Neutrophil (primary cell): ENCODE data around the gene HPSE2.

Experiments used
- H3K27ac ChIP-seq: fragments of 200-600 bp; sonication (generic); 2 replicates; pipeline ENCODE4 v1.5.1; 2016; ENCODE audit warnings: mild to moderate bottlenecking, moderate library complexity
- H3K27me3 ChIP-seq: fragments of 200-600 bp; sonication (generic); 2 replicates; pipeline ENCODE4 v1.6.0; 2016; ENCODE audit warnings: mild to moderate bottlenecking
- H3K36me3 ChIP-seq: fragments of 200-600 bp; sonication (generic); 2 replicates; pipeline ENCODE4 v1.5.1; 2017
- H3K4me1 ChIP-seq, 2 experiments: fragments of 200-600 bp in 1 of 2; sonication (generic) in 1 of 2; 1 replicate in 1 of 2; 2 replicates in 1 of 2; pipeline versions ENCODE4 v1.5.1 to v1.6.1; 2013 to 2016; ENCODE audit warnings: low read depth in 1 of 2, low read length in 1 of 2, mild to moderate bottlenecking in 1 of 2, moderate library complexity in 1 of 2; ENCODE audit not compliant: control insufficient read depth in 1 of 2, insufficient read depth in 1 of 2
- H3K4me3 ChIP-seq, 2 experiments: fragments of 200-600 bp in 1 of 2; sonication (generic) in 1 of 2; 1 replicate in 1 of 2; 2 replicates in 1 of 2; pipeline ENCODE4 v1.5.1; 2013 to 2016; ENCODE audit warnings: low read depth in 1 of 2, low read length in 1 of 2, mild to moderate bottlenecking in 1 of 2, moderate library complexity in 1 of 2
- H3K9me3 ChIP-seq: fragments of 200-600 bp; sonication (generic); 2 replicates; pipeline ENCODE4 v1.5.1; 2016
- CTCF ChIP-seq: fragments of 200-600 bp; sonication (generic); IDR thresholded peaks from 2 replicates; pipeline ENCODE4 v1.5.1; 2016; ENCODE audit warnings: antibody characterized with exemption

Gene HPSE2

GRCh38 chr10:98430427-98430826, 805.2 kb downstream of the HPSE2 start:
- Histone ChIP-seq H3K36me3 (peaks cover 94% of the 10 kb centered on the region), H3K4me3 (no peak overlapping the region), H3K9me3 (no peaks in the 10 kb centered on the region), H3K27ac (no peak overlapping the region), H3K27me3 (no peaks in the 10 kb centered on the region), H3K4me1 (no peaks in the 10 kb centered on the region)
- no peak for TF ChIP-seq CTCF

GRCh38 chr10:98429320-98430072, 806.2 kb downstream of the HPSE2 start:
- Histone ChIP-seq H3K4me1 (no peaks in the 10 kb centered on the region), H3K27ac (no peak overlapping the region), H3K4me3 (no peak overlapping the region), H3K36me3 (peaks cover 94% of the 10 kb centered on the region), H3K27me3 (no peaks in the 10 kb centered on the region), H3K9me3 (no peaks in the 10 kb centered on the region)
- no peak for TF ChIP-seq CTCF

- Histone ChIP-seq H3K36me3 (peaks cover 98% of the 10 kb centered on the region), H3K4me3 (no peak overlapping the region), H3K9me3 (no peaks in the 10 kb centered on the region), H3K27me3 (no peaks in the 10 kb centered on the region), H3K4me1 (no peaks in the 10 kb centered on the region), H3K27ac (no peak overlapping the region)
- TF ChIP-seq CTCF = no peak
These were observed 808.6 kb downstream of the HPSE2 start for GRCh38 chr10:98427011-98427515.

GRCh38 chr10:98425511-98426352, 809.9 kb downstream of the HPSE2 start:
- TF ChIP-seq CTCF = peak; percentile 39
- Histone ChIP-seq H3K36me3 (peaks cover 98% of the 10 kb centered on the region), H3K4me1 (no peaks in the 10 kb centered on the region), H3K4me3 (no peak overlapping the region), H3K27me3 (no peaks in the 10 kb centered on the region), H3K27ac (no peak overlapping the region), H3K9me3 (no peaks in the 10 kb centered on the region)

GRCh38 chr10:98424295-98425254, 811.1 kb downstream of the HPSE2 start:
- Histone ChIP-seq H3K27ac (no peak overlapping the region), H3K4me3 (no peak overlapping the region), H3K4me1 (no peaks in the 10 kb centered on the region), H3K36me3 (peaks cover 98% of the 10 kb centered on the region), H3K9me3 (no peaks in the 10 kb centered on the region), H3K27me3 (no peaks in the 10 kb centered on the region)
- no peak for TF ChIP-seq CTCF
